Panc1 (cell line): ENCODE measurements around the gene HNRNPUL1.

ENCODE experiments used
- POLR2AphosphoS5 ChIP-seq: IDR thresholded peaks from 2 replicates; pipeline ENCODE4 v1.6.1; 2012; ENCODE audit warnings: mild to moderate bottlenecking, low read depth, low read length, moderate library complexity
- TCF7L2 ChIP-seq: IDR thresholded peaks from 2 replicates; pipeline ENCODE4 v1.6.1; 2011; ENCODE audit warnings: mild to moderate bottlenecking, low read depth, low read length, inconsistent platforms
- TF ChIP-seq, protein P1 (sequence below): fragments of 450-650 bp; IDR thresholded peaks from 2 replicates; pipeline ENCODE4 v1.5.1; 2017; ENCODE audit warnings: mild to moderate bottlenecking
- TF ChIP-seq, protein P2 (sequence below), 2 experiments: IDR thresholded peaks; 2 replicates each; pipeline ENCODE4 v1.6.1; 2011 to 2012; ENCODE audit warnings: low read depth in 2 of 2, control low read depth in 1 of 2, low read length in 1 of 2, mild to moderate bottlenecking in 1 of 2, moderate library complexity in 1 of 2; ENCODE audit not compliant: insufficient read depth in 1 of 2

DNA sequence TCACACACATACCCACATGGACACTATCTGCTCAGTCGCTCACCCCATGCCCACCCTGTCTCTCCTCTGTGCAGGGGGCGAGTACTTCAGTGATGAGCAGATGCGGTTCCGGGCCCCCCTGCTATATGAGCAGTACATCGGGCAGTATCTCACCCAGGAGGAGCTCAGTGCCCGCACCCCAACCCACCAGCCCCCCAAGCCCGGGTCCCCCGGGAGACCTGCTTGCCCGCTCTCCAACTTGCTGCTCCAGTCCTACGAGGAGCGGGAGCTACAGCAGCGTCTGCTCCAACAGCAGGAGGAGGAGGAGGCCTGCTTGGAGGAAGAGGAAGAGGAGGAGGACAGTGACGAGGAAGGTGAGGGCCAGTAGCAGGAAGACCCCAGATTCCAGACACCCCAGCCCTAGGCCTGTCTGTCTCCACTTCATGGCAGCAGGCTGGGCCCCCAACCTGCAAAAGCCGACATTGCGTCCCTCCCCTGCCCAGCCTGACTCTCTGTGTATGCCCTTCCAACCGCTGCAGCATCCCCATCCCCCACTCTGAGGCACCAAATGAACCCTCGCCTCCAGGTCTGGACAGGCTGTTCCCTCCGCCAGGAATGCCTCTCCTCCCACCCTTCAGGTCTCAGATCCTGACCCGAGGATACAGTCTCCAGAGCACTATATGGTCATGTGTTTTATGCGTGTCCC is 55.5 kb downstream of the HNRNPUL1 start:
- TF ChIP-seq POLR2AphosphoS5 (no peak), TCF7L2 (no peak)
- TF ChIP-seq, protein P1, sequence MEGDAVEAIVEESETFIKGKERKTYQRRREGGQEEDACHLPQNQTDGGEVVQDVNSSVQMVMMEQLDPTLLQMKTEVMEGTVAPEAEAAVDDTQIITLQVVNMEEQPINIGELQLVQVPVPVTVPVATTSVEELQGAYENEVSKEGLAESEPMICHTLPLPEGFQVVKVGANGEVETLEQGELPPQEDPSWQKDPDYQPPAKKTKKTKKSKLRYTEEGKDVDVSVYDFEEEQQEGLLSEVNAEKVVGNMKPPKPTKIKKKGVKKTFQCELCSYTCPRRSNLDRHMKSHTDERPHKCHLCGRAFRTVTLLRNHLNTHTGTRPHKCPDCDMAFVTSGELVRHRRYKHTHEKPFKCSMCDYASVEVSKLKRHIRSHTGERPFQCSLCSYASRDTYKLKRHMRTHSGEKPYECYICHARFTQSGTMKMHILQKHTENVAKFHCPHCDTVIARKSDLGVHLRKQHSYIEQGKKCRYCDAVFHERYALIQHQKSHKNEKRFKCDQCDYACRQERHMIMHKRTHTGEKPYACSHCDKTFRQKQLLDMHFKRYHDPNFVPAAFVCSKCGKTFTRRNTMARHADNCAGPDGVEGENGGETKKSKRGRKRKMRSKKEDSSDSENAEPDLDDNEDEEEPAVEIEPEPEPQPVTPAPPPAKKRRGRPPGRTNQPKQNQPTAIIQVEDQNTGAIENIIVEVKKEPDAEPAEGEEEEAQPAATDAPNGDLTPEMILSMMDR: no peak
- TF ChIP-seq, protein P2, sequence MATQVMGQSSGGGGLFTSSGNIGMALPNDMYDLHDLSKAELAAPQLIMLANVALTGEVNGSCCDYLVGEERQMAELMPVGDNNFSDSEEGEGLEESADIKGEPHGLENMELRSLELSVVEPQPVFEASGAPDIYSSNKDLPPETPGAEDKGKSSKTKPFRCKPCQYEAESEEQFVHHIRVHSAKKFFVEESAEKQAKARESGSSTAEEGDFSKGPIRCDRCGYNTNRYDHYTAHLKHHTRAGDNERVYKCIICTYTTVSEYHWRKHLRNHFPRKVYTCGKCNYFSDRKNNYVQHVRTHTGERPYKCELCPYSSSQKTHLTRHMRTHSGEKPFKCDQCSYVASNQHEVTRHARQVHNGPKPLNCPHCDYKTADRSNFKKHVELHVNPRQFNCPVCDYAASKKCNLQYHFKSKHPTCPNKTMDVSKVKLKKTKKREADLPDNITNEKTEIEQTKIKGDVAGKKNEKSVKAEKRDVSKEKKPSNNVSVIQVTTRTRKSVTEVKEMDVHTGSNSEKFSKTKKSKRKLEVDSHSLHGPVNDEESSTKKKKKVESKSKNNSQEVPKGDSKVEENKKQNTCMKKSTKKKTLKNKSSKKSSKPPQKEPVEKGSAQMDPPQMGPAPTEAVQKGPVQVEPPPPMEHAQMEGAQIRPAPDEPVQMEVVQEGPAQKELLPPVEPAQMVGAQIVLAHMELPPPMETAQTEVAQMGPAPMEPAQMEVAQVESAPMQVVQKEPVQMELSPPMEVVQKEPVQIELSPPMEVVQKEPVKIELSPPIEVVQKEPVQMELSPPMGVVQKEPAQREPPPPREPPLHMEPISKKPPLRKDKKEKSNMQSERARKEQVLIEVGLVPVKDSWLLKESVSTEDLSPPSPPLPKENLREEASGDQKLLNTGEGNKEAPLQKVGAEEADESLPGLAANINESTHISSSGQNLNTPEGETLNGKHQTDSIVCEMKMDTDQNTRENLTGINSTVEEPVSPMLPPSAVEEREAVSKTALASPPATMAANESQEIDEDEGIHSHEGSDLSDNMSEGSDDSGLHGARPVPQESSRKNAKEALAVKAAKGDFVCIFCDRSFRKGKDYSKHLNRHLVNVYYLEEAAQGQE (IDR thresholded peaks at IDR 0.05; ENCODE audit: insufficient read depth in 1 of 2, low read depth in 2 of 2, low read length in 1 of 2): no peak
